SK-N-DZ (cell line): ENCODE measurements around the gene RNASEH2B.
A peak's percentile ranks its signal among the peaks of the same experiment; 100 is the strongest.

Experiments used
- DNase-seq: peaks from one replicate; pipeline ENCODE4 v3.0.0-alpha.2; 2015; ENCODE audit warnings: low spot score

The RNASEH2B gene

DNA sequence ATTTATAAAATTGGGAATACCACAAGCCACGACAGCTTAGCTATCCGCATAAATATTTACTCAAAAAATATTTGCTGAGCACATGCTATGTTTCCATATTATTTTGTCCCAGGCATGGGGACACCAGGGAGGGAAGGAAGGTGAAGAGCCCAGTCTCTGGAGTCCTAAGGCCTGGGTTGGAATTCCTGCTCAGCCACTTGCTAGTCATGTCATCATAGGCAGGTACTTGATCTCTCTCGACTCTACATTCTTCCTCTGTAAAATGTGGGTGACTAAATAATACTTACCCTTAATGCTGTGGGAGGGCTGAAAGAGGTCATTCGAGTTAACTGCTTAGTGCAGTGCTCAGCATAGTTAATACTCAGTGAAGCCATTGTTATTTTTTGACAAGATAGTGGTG, 4.3 kb upstream of the RNASEH2B start:
- DNase-seq = no peak

DNA sequence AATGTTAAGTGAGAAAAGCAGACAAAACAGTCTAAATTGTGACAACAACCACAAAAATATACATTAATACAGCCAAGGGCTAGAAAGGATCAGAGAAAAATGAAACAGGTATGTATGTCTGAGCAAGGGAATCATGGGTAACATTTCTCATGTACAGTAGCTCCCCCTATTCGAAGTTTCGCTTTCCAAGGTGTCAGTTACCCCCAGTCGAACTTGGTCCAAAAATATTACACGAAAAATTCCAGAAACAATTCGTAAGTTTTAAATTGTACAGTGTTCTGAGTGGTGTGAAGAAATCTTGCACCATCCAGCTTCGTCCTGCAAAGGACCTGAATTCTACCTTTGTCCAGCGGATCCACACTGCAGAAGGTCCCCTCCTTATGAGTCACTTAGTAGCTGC, 1.8 kb upstream of the RNASEH2B start:
- DNase-seq = no peak

DNA sequence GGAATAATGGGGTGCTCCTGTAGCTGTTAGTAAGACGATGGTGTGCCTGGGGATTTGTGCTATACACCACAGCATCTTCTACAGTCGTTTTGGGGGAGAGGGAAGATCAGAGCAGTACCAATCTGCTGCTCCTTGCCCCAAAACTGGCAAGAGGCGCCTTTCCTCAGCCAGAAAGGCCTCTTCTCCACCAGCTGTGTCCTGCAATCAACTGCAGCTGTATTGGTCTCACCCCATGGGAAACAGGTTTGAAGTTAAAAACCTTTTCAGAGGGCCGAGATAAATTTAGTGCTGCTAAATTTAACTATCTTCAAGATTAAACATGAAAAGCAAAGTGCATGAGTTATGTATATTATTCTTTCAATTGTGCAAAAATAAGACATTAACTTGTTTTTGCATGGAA, 1.2 kb upstream of the RNASEH2B start:
- DNase-seq = no peak

DNA sequence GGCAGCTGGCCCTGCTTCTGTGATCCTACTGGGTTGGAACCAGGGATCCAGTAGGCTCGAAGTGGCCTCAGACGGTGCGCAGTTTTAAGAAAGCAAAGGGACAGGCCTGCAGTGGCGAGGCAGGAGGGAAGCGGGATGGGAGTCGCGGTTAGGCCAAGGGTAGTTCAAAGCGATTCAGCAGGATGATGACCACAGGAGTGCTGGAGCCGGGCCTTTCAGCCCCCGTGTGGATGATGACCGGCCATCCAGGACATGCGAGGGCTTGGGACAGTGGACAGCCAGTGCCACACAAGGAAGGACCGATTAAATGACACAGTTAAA, 854 bp downstream of the RNASEH2B start:
- DNase-seq = peak; percentile 56

DNA sequence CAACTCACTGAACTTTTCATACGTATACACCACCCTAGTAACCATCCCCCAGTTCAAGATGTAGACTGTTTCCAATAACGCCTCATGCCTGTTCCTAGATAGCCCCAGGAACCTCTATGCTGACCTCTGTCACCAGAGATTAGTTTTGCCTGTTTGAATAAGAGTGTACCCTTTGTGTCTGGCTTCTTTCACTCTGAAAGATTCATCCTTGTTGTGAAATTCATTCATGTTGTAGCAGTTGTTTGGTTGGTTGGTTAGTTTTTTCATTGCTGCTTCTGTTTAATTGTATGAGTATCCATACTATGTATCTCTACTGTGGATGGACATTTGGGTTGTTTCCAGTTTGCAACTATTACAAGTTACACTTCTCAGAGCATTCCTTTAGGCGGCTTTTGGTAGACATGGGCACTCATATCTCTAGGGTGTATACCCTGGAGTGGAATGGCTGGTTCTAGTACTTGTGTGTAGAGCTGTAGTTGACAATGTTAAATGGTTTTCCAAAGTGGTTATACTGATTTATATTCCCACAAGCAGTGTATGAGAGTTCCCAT, 1.6 kb downstream of the RNASEH2B start:
- peak; percentile 75 for DNase-seq

DNA sequence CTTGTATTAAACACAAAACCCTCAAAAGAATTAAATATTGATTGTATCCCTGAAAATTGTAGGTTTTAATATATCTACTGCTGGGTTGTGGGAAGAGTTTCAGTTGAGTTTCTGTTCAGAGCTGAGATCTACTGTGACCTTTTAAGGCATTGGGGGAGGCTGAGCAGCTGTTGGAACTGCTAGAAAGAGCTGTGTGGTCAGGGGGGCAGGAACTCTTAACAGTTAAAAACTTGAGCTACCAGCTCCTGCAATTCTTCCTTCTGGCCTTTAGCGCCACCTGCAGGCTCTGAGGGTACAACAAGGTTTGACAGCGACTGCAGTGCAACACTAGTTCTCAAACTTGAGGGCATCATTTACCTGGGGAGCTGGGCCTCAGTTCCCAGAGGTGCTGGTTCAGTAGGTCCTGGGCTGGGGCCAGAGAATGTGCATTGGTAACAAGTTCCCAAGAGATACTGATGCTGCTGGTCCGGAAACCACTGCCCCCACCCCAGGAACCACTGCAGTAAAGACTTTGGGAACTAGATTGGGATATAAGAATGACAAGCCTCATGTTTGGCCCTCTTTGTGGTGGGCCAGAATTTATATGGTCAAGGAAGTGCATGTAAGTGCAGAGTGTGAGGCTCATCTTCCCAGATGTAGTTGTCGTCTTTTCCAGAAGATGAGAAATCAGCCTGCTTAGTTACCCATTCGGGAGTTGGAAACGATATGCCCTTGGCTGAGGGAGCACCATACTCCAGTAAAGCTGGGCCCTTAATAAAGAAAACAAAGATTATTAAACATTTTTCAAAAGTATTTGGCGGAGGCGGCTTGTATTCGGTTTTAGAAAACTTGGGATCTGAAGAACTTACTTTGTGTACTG, 2.6 kb downstream of the RNASEH2B start:
- peak; percentile 89 for DNase-seq

DNA sequence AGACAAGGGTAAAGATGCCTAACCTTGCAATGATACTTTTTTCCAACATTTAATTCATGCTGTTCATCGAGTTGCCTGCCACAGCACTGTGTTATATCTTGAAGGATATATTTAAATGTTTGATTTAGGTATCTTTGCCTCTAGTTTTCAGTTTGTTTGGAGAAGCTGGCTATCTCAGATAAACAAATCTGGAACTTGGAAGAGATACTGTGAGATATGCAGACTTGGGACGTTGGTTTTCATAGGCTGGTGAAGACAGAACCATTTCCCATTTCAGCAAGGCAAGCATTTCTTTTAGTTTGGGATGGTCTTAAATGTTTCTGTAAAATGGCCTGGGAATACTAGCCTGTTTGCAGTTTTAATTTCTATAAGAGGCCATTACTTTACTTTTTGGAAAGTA, 3.3 kb downstream of the RNASEH2B start:
- no peak for DNase-seq

DNA sequence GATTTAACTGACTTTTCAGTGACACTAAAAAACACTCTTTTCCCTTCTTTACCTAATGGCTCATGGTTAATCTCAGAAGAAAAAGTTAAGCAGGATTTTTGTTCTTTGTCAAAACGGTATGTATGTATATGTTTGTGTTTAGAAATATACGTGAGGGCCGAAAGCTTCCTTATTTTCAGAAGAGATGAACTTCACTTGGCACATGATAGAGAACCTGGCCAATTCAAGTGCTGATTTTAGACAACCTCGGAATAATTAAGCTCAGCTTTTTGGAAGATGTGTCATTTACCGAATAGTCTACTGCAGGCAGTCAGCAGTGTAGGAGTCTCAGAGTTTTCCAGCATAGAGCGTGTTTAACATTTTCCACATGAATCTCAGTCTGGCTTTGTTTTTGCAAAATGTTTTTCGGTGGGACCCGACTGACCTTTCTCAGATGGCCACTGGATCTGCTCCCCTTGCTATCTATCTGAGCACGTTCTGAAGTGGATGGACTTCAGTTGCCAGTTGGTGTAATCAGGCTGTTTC, 4.6 kb downstream of the RNASEH2B start:
- DNase-seq = no peak

DNA sequence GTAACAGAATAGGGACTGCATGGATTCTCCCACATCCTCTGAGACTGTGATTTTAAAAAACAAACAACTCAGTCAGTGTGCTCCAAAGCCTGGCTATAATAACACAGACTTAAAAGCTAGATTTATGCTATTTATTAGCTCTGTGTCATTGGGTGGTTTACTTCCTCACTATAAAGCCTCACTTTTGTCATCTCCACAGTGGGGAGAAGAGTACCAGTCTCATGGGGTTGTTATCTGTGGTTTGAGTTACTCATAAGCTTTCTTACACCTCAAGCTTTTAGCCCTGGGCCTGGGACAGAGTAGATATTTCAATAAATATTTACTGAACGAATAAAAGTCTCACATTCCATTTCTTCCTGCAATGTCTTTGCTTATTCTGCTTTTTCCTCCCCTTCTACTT, 5.3 kb downstream of the RNASEH2B start:
- no peak for DNase-seq

DNA sequence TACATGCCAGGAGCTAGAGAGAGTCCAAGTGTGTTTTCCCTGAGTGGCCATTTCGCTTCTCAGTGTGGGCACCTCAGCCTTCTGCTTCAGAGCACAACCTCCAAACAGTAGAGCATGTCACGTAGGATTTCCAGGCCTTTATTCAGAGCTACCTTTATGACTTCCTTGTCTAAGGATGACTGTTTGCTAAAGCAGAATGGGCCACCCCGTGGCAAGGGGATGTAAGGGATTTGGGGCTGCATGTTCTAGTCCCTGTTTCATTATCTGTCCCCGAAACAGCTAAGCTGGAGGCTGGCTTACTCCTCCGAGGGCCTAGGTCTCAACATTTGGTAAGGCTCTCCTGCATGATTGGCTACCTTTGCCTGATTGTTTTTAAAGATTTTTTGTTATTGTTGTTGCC, 6.0 kb downstream of the RNASEH2B start:
- DNase-seq = no peak

DNA sequence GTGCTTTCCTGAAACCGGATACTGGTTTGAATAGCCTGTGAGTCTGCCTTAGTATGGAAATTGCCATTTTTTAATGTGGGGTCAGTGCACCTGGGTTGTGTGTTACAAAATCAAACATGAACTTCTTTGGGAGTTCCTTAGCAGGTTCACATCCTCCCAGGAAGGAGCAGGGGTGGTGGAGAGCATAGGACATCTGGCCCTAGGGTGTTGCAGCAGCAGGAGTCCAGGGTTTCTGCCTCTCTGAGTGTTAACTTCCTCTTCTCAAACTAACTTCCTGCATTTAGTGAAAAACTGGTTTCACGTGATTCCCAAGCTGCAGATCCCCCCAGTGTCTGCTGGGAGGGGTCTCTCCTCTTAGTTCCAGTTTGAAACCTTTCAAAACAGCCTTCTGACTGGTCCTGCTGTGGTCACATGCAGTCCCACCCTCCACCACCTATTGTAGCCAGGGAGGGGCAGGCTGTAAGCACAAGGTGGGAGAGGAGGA, 7.2 kb downstream of the RNASEH2B start:
- no peak for DNase-seq

DNA sequence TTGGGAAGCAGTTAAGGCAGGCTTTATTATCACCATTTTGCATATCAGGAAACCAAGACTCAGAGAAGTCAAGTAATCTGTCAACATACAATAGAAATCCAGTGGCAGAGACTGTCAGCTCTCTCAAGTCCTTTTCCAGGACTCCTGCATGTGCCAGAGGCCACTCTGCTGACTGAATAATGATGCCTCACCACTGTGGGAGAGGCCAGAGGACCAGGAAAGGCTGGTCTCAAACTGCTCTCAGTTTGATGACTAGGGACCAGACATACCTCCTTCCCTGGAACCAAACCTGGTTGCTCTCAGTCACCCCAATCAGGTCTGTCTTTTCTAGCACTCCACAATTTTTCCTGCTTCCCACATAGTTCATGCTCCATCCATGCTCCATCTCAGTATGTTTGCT, 8.0 kb downstream of the RNASEH2B start:
- DNase-seq = no peak

DNA sequence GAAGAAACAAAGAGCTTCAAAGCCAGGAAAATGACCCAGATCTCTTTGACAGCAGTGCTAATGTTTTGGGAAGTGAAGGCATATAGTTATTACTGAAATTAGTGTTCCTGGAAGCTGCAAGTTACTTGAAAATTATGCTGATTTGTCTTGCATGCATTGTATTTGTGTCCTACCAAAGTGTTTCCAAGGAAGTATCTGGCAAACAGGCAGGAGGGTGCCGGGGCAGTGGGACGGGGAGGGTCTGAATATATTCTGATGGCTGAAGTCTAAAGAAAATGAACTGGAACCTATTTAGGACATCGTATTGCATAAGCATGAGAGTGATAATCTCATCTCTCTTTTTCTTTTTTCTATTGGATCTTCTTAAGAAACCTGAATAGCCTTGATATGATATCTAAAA, 9.0 kb downstream of the RNASEH2B start:
- DNase-seq = no peak

DNA sequence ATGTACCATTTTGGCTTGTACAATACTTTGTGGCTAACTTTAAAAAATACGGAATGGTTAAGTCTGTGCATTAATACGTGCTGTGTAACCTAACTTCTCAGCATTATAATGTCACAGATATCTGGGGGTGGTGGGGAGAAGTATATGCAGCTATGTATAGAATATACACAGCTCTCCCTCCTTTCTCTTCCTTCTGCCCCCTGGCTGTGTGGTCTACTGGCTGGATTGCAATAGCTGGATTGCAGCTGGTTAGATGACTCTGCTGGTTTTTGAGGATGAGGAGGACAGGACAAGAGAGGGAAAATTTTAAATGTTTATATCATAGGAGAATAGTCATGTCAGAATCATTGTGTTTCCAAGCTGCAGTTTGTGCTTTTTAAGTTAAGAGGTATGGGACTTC, 9.7 kb downstream of the RNASEH2B start:
- no peak for DNase-seq

DNA sequence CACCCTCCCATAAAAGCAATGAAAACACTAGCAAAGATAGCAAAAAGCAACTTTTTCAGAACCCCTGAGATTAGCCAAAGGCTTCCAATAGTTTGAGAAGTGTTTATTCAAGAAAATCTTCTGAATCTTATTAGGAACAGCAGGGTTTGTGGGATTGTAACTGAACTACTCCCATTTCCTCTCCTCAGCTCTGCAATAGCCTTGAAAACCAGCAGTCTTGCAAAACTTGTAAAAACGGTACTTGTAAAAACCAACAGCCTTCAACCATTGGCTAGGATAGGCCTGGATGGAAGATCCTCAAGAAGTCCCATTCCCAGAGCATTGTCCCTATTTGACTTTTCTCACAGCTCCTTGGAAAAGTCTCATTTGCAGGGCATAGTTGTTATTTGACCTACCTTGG, 12.1 kb downstream of the RNASEH2B start:
- no peak for DNase-seq

DNA sequence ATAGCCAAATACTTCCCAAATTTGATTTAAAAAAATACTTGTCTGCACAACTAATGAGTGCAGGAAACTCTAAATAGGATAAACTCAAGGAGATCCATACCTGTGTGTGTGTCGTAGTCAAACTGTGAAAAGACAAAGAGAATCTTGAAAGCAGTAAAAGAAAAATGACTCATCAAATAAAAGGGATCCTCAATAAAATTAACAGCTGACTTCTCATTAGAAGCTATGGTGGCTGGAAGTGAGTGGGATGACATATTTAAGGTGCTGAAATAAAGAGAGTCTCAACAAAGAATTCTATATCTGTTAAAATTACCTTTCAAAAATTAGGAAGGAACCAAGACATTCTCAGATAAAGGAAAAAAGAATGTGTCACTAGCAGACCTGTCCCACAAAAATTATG, 13.7 kb downstream of the RNASEH2B start:
- no peak for DNase-seq

DNA sequence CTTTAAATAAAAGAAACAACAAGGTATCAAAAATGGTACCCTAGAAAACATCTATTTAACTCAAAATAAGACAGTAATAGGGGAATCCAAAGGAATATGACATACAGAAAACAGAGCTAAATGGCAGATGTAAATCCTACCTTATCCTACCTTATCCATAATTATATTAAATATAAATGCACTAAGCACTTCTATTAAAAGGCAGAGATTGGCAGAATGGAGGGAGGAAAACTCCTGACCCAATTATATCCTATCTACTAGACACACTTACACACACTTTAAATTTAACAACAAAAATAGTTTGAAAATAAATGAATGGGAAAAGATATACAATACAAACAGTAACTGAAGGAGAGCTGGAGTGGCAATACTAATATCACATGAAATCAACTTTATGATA, 14.4 kb downstream of the RNASEH2B start:
- DNase-seq = no peak

DNA sequence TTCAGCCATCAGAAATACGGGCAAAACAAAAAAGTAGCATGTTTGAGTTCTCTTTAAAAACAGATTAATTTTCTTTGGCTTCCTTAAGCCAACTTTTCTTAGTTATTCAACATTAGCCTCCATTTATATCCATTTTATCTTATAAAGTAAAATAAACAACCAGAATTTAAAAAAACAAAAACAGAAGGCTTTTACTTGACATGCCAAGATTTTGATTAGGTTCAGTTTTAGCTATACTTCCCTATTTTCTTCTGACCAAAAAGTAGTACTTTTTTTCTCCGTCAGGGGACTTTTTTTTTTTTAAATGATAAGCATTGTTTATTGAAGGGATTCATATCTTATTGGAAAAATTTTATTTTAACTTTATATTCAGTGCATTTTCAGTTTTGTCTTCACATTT, 18.1 kb downstream of the RNASEH2B start:
- no peak for DNase-seq

DNA sequence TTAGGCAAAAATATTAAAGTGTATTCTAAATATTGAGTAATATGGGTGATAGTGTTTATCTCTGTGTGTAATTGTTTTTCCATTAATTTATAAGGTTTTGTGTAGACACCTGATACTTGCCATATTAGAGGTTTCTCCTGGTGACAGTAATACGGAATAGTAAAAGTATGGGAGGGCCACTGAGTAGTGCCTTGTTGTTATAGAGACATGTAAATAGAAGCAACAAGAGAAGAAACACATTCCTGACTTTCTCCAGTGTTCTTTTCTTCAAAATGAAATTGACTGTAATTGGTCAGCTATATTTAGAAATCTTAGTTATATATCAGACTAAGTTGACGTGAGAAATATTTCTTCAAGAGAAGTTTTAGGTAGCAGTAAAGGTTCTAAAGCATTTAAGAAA, 18.5 kb downstream of the RNASEH2B start:
- DNase-seq = no peak

DNA sequence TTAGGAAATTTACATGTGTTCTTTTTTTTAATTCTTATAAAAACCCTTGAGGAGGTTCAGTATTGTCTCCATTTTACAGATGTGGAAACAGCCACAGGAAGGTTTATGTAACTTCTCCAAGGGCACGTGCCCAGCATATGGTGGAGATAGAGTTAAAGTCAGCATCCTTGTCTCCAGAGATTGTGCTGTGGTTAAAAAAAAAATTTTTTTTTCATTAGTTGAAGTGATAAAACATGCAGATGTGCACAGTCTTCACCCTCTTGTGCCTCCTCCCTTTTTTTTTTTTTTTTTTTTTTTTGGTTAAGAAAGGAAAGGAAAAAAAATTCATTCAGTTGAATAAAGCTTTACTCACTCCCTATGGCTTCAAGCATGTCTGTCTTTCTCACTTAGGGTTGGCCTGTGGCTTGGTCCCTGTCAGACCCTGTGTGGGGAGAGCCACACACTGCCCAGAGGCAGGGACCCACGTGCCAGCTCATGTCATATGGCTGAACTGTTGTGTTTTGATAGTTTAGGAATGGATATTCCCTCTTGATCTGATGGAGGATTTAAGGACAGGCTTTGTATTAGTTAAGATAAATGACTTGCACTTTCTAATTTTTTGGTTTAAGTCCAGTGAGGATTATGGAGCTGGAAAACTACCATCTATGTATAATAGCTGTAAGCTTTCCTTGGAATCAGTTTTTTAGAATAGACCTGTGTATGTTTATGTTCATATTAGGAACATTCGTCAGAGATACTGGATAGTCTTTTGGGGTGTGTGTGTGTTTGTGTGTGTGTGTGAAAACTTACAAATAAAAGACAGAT, 19.3 kb downstream of the RNASEH2B start:
- DNase-seq = no peak

DNA sequence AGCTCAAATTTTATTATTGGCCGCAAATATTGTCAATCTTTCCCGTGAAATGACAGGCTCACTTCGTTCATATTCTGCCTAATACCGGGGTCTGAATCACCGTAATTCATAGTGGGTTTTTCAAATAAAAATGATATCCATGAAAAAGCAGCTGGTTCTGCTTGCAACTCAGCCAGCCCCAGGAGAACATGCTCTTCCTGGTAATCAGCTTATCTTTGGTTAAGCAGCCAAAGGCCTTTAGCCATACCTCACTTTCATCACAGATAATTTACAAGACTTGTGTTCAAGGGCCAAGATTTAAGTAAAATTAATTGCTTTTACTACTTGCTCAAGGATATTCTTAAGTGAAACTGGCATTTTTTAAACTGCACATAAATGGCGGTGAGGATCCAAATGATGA, 22.5 kb downstream of the RNASEH2B start:
- DNase-seq = no peak

DNA sequence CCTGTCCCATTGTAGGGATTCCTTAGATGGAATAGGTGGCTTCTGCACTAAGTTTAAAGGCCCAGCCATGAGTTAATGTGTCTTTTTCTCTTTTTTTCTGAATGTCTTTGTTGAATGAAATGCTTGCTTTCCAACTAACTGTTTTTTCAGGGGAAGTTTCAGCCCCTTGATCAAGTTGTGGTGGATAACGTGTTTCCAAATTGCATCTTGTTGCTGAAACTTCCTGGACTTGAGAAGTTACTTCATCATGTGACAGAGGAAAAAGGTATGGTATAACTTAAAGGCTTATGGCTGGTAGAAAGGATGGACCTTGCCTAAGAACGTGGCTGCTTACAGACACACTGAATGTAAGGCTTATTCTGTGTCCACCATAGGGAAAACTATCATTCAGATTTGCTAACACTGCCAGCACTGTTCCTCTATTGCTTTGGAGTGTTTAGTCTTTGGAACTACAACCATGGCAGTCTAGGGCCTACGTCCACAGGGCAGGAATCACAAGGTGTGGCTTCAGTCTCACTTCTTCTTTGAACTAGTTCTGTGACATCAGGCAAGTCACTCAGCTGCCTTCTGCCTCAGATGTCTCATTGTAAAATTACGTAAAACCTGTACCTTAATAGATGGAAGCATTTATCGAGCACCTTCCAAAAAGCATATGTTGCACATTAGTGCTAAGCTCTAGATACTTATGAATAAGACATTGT, 25.3 kb downstream of the RNASEH2B start:
- no peak for DNase-seq
